ENCODE data around the gene BLOC1S6. TPM values are rescaled to one million over a fixed set of nuclear protein-coding genes. Genes with fewer than 3 reads are reported as not detected.

The BLOC1S6 gene
- total RNA-seq, 1 experiment from 2014 or later: 37.0 TPM

DNA sequence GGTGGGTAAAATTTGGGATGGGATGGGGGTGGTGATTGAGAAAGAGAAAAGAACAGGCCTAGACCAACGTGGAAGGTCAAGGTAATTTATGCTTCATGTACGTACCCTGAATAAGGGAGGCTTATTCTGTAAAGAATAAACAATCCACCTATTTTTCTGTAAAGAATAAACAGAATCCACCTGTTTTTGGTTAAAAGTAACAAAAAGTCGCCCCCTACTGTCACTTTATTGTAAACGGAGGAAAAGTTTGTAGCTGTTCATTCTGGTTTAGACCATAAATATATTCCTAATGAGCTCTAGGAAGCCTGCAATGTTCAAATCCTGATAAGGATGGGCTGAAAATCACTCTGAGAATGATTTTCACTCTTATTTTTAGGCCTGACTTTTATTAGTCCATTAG, 24.1 kb downstream of the BLOC1S6 start:
- ChIA-PET POLR2A (interaction anchor here (1.0 kb wide), 1 partner anchor 25 kb away, joined by 4 read pairs; no protein-coding TSS in a partner anchor), CTCF (interaction anchor here (0.6 to 2.1 kb wide), 14 partner anchors 14 to 448 kb away, joined by 3 to 8 read pairs (median 4); no protein-coding TSS in a partner anchor)
- H3K9me3 Mint-ChIP-seq (ENCODE audit: unreplicated experiment): no peaks in the 10 kb centered on the region
- Histone ChIP-seq H3K36me3 (ENCODE audit: control insufficient read depth, insufficient read depth, low read length) (no peaks in the 10 kb centered on the region; the same call in 1 of the 2 replicates), H3K4me3 (ENCODE audit: low read depth, low read length) (no peak overlapping the region), H3K27me3 (replicated peaks; ENCODE audit: control insufficient read depth, insufficient read depth, low read length) (no peaks in the 10 kb centered on the region), H3K9me3 (no peaks in the 10 kb centered on the region), H3K4me1 (no peaks in the 10 kb centered on the region)
- no peaks in the 10 kb centered on the region for H3K27me3 Mint-ChIP-seq (ENCODE audit: insufficient read depth, unreplicated experiment)
- BruUV-seq (replicated peaks): no TSS peak
- peak; percentile 41 to 62 for TF ChIP-seq CTCF (IDR thresholded peaks at IDR 0.05; ENCODE audit: insufficient read depth in 1 of 2, low read depth in 1 of 2, low read length in 1 of 2, severe bottlenecking in 1 of 2, unreplicated experiment in 1 of 2)
- no peak overlapping the region for H3K4me3 Mint-ChIP-seq (ENCODE audit: unreplicated experiment)
- no peak overlapping the region for H3K27ac Mint-ChIP-seq (ENCODE audit: unreplicated experiment)
- DNase-seq: peak in 1 of 2 experiments; percentile 30
- H3K4me1 Mint-ChIP-seq (ENCODE audit: low read depth, unreplicated experiment): no peaks in the 10 kb centered on the region
- intact Hi-C loops (cut with micrococcal nuclease; ENCODE audit: unreplicated experiment): no loop called here
- peaks cover 8% of the 10 kb centered on the region for H3K36me3 Mint-ChIP-seq (ENCODE audit: insufficient read depth, unreplicated experiment)

- ChIA-PET POLR2A (no interaction called here), CTCF (interaction anchor here (1.1 to 2.1 kb wide), 3 partner anchors 26 to 450 kb away, joined by 4 to 5 read pairs (median 4); partner anchors contain the start of gene BLOC1S6)
- no peaks in the 10 kb centered on the region for H3K36me3 ChIP-seq (ENCODE audit: control insufficient read depth, insufficient read depth, low read length)
- H3K4me3 Mint-ChIP-seq (ENCODE audit: unreplicated experiment): no peak overlapping the region
- H3K27me3 Mint-ChIP-seq (ENCODE audit: insufficient read depth, unreplicated experiment): no peaks in the 10 kb centered on the region
- no peak overlapping the region for H3K4me3 ChIP-seq (ENCODE audit: low read depth, low read length)
- no peak for DNase-seq
- intact Hi-C loops (cut with micrococcal nuclease; ENCODE audit: unreplicated experiment): no loop called here
- H3K9me3 Mint-ChIP-seq (ENCODE audit: unreplicated experiment): no peaks in the 10 kb centered on the region
- H3K27me3 ChIP-seq (replicated peaks; ENCODE audit: control insufficient read depth, insufficient read depth, low read length): no peaks in the 10 kb centered on the region
- BruUV-seq (replicated peaks): no TSS peak
- no peaks in the 10 kb centered on the region for H3K36me3 Mint-ChIP-seq (ENCODE audit: insufficient read depth, unreplicated experiment)
- no peak for TF ChIP-seq CTCF (IDR thresholded peaks at IDR 0.05; ENCODE audit: insufficient read depth in 1 of 2, low read depth in 1 of 2, low read length in 1 of 2, severe bottlenecking in 1 of 2, unreplicated experiment in 1 of 2)
- H3K27ac Mint-ChIP-seq (ENCODE audit: unreplicated experiment): no peak overlapping the region
- H3K4me1 Mint-ChIP-seq (ENCODE audit: low read depth, unreplicated experiment): no peaks in the 10 kb centered on the region
- H3K4me1 ChIP-seq: no peaks in the 10 kb centered on the region
- H3K9me3 ChIP-seq: no peaks in the 10 kb centered on the region
Observed at GRCh38 chr15:45612790-45613415, 25.7 kb downstream of the BLOC1S6 start.

DNA sequence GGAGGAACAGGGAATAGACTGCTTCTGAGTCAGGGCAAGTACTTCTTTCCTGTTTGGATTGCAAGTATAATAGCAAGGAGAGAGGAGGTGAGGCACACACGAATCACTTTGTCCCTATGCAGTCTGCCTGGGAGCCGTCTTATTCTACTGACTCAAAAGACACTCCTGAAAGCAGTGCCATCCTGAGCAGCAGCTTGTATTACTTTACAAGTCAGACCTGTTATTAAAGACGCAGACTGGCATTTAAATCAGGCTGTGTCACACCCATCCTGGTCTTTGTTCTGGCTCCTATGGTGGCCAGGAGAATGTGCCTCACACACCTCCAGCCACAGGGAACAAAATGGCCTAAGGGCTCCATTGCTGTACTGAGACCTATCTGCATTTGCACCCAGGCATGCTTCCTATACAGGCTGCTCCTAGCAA, 29.7 kb downstream of the BLOC1S6 start:
- TF ChIP-seq CTCF (IDR thresholded peaks at IDR 0.05; ENCODE audit: insufficient read depth in 1 of 2, low read depth in 1 of 2, low read length in 1 of 2, severe bottlenecking in 1 of 2, unreplicated experiment in 1 of 2): no peak
- H3K4me1 ChIP-seq: no peaks in the 10 kb centered on the region
- H3K4me3 ChIP-seq (ENCODE audit: low read depth, low read length): no peak overlapping the region
- H3K9me3 ChIP-seq: no peaks in the 10 kb centered on the region
- H3K27ac Mint-ChIP-seq (ENCODE audit: unreplicated experiment): no peak overlapping the region
- no peaks in the 10 kb centered on the region for H3K4me1 Mint-ChIP-seq (ENCODE audit: low read depth, unreplicated experiment)
- no peak overlapping the region for H3K4me3 Mint-ChIP-seq (ENCODE audit: unreplicated experiment)
- POLR2A ChIA-PET: no interaction called here
- H3K27me3 ChIP-seq (replicated peaks; ENCODE audit: control insufficient read depth, insufficient read depth, low read length): no peaks in the 10 kb centered on the region
- no peaks in the 10 kb centered on the region for H3K27me3 Mint-ChIP-seq (ENCODE audit: insufficient read depth, unreplicated experiment)
- no peaks in the 10 kb centered on the region for H3K9me3 Mint-ChIP-seq (ENCODE audit: unreplicated experiment)
- DNase-seq: no peak
- BruUV-seq (replicated peaks): no TSS peak
- CTCF ChIA-PET: no interaction called here
- H3K36me3 ChIP-seq (ENCODE audit: control insufficient read depth, insufficient read depth, low read length): no peaks in the 10 kb centered on the region
- H3K36me3 Mint-ChIP-seq (ENCODE audit: insufficient read depth, unreplicated experiment): no peaks in the 10 kb centered on the region
- intact Hi-C loops (cut with micrococcal nuclease; ENCODE audit: unreplicated experiment): no loop called here
